Progenitor cell of endocrine pancreas (in vitro differentiated cells): ENCODE results near the gene PEX14. TPM values are rescaled to one million over a fixed set of nuclear protein-coding genes. Genes with fewer than 3 reads are reported as not detected.

Source experiments
- DNase-seq: peaks from one replicate; pipeline ENCODE4 v3.0.0; 2021; ENCODE audit warnings: low spot score; ENCODE audit not compliant: unreplicated experiment
- H3K27ac Mint-ChIP-seq: 2 replicates; pipeline ENCODE4 v1.8.0; 2021; ENCODE audit warnings: mild to moderate bottlenecking, moderate library complexity, mixed read lengths
- H3K27me3 Mint-ChIP-seq: 2 replicates; pipeline ENCODE4 v1.8.0; 2021; ENCODE audit warnings: mixed read lengths
- H3K36me3 Mint-ChIP-seq: 2 replicates; pipeline ENCODE4 v1.8.0; 2022; ENCODE audit warnings: mixed read lengths; ENCODE audit not compliant: insufficient read depth
- H3K4me1 Mint-ChIP-seq: 2 replicates; pipeline ENCODE4 v1.8.0; 2021; ENCODE audit warnings: low read depth, mixed read lengths
- H3K4me3 Mint-ChIP-seq: 2 replicates; pipeline ENCODE4 v1.8.0; 2021; ENCODE audit warnings: low read depth, mild to moderate bottlenecking, moderate library complexity, mixed read lengths
- H3K9me3 Mint-ChIP-seq: 2 replicates; pipeline ENCODE4 v1.8.0; 2021; ENCODE audit warnings: low read depth, mixed read lengths
- CTCF ChIP-seq: fragments of 200-600 bp; sonication (generic); IDR thresholded peaks from one replicate; pipeline ENCODE4 v1.5.0; 2021; ENCODE audit warnings: antibody characterized with exemption, mild to moderate bottlenecking; ENCODE audit not compliant: unreplicated experiment
- total RNA-seq: library from RNA; stranded (reverse); gene quantifications from 2 replicates; pipeline ENCODE4 v1.2.1, GENCODE V29; 2021

The PEX14 gene
- total RNA-seq, 1 donor from 2014 or later, result 27.8 TPM

- Mint-ChIP-seq H3K4me1 (peaks cover 3% of the 10 kb centered on the region), H3K27ac (no peak overlapping the region), H3K4me3 (no peak overlapping the region), H3K9me3 (no peaks in the 10 kb centered on the region), H3K27me3 (peaks cover 16% of the 10 kb centered on the region), H3K36me3 (peaks cover 6% of the 10 kb centered on the region)
- TF ChIP-seq CTCF, result no peak
- DNase-seq, result no peak
Measured at GRCh38 chr1:10635085-10635896, 160.5 kb downstream of the PEX14 start.

GRCh38 chr1:10635992-10636391, 161.2 kb downstream of the PEX14 start:
- Mint-ChIP-seq H3K27me3 (peaks cover 18% of the 10 kb centered on the region), H3K9me3 (no peaks in the 10 kb centered on the region), H3K4me3 (no peak overlapping the region), H3K4me1 (peaks cover 3% of the 10 kb centered on the region), H3K36me3 (peaks cover 4% of the 10 kb centered on the region), H3K27ac (no peak overlapping the region)
- TF ChIP-seq CTCF, result no peak
- no peak for DNase-seq

- no peak overlapping the region for H3K27ac Mint-ChIP-seq
Measured at GRCh38 chr1:10637400-10637799, 162.7 kb downstream of the PEX14 start.

GRCh38 chr1:10637834-10638558, 163.2 kb downstream of the PEX14 start:
- peaks cover 6% of the 10 kb centered on the region for H3K36me3 Mint-ChIP-seq
- H3K27ac Mint-ChIP-seq, result no peak overlapping the region
- H3K4me3 Mint-ChIP-seq, result no peak overlapping the region
- no peak for TF ChIP-seq CTCF
- no peak for DNase-seq
- peaks cover 19% of the 10 kb centered on the region for H3K27me3 Mint-ChIP-seq
- H3K9me3 Mint-ChIP-seq, result no peaks in the 10 kb centered on the region
- H3K4me1 Mint-ChIP-seq, result no peaks in the 10 kb centered on the region

More at GRCh38 chr1:10637400-10637799, 162.7 kb downstream of the PEX14 start:
- Mint-ChIP-seq H3K4me1 (no peaks in the 10 kb centered on the region), H3K9me3 (no peaks in the 10 kb centered on the region), H3K36me3 (peaks cover 6% of the 10 kb centered on the region), H3K27me3 (peaks cover 19% of the 10 kb centered on the region), H3K4me3 (no peak overlapping the region)
- no peak for DNase-seq
- no peak for TF ChIP-seq CTCF

- Mint-ChIP-seq H3K4me3 (no peak overlapping the region), H3K27me3 (peaks cover 19% of the 10 kb centered on the region), H3K9me3 (no peaks in the 10 kb centered on the region), H3K4me1 (no peaks in the 10 kb centered on the region), H3K27ac (no peak overlapping the region), H3K36me3 (peaks cover 6% of the 10 kb centered on the region)
- no peak for DNase-seq
- no peak for TF ChIP-seq CTCF
Measured at GRCh38 chr1:10638559-10639005, 163.8 kb downstream of the PEX14 start.
